KOPT-K1 (cell line): Measurements from ENCODE around the gene RPL3.

Experiments
- H3K27ac ChIP-seq: fragments of 200-600 bp; sonication (generic); 2 replicates; pipeline ENCODE4 v1.5.1; 2016; ENCODE audit warnings: antibody characterized with exemption, mild to moderate bottlenecking, low read depth, low read length; ENCODE audit not compliant: poor library complexity, severe bottlenecking
- H3K36me3 ChIP-seq: fragments of 200-600 bp; sonication (generic); 2 replicates; pipeline ENCODE4 v1.5.1; 2017; ENCODE audit warnings: antibody characterized with exemption, mild to moderate bottlenecking, low read length, moderate library complexity; ENCODE audit not compliant: insufficient read depth
- H3K9me3 ChIP-seq: fragments of 200-600 bp; sonication (generic); 2 replicates; pipeline ENCODE4 v1.5.1; 2017; ENCODE audit warnings: antibody characterized with exemption, low read length, mild to moderate bottlenecking; ENCODE audit not compliant: insufficient read depth, poor library complexity, severe bottlenecking

Gene RPL3

DNA sequence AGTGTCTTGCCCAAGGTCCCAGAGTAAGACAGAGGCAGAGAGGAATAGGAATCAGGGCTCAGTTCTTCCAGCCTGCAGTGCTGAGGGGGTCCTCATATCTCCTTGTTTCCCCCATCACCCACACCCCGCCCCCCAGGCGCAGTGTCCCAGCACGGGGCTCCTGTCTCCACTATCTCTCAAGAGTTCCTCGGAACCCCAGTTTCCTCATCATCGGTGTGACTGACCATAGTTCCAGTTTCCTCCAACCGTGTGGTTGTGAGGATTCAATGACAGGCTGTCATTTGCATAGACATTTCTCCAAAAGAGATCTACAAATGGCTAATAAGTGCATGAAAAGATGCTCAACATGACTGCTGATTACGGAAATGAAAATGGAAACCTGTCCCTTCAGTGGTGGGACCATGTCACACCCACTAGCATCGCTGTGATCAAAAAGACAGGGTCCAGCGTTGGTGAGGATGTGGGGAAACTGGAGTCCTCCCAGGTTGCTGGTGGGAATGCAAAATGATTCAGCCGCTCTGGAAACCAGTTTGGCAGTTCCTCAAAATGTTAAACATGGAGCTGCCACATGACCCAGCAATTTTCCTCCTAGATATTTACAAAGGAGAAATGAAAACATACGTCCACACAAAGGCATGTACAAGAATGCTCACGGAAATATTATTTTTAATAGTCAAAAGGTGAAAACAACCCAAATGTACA is 42.8 kb downstream of the RPL3 start:
- H3K36me3 ChIP-seq, result no peaks in the 10 kb centered on the region
- H3K27ac ChIP-seq, result no peak overlapping the region
- H3K9me3 ChIP-seq, result peaks cover 8% of the 10 kb centered on the region

DNA sequence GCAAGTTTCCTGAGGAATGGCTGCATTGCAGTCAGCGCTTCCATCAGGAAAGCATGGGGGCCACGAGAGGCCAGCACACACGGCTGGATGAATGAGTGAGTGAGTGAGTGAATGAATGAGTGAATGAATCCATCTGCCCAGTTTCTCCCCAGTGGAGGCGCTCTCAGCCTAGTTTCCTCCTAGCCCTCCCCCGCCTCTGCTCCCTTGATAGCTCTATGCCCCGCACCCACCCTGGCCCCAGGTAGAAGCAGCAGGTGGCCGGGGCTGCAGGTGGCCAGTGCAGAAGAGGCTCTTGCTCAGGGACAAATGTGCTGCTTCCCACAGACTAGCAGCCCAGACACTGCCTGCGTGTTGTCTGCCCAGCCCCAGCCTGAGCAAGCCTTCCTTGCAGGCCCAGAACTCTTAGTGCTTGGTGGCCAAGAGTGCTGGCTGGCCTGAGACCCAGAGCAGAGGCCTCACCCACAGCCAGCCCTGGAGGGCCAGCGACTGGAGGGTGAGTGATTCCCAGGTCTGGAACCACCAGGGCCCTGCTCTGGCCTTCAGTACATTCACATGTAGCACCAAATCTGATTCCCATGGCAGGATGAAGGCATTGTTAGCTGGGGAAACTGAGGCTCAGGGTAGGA is 43.5 kb downstream of the RPL3 start:
- no peaks in the 10 kb centered on the region for H3K36me3 ChIP-seq
- peaks cover 8% of the 10 kb centered on the region for H3K9me3 ChIP-seq
- H3K27ac ChIP-seq, result no peak overlapping the region

- Histone ChIP-seq H3K36me3 (no peaks in the 10 kb centered on the region), H3K27ac (no peak overlapping the region), H3K9me3 (peaks cover 8% of the 10 kb centered on the region)
These were observed 45.2 kb downstream of the RPL3 start for GRCh38 chr22:39273950-39274887.

DNA sequence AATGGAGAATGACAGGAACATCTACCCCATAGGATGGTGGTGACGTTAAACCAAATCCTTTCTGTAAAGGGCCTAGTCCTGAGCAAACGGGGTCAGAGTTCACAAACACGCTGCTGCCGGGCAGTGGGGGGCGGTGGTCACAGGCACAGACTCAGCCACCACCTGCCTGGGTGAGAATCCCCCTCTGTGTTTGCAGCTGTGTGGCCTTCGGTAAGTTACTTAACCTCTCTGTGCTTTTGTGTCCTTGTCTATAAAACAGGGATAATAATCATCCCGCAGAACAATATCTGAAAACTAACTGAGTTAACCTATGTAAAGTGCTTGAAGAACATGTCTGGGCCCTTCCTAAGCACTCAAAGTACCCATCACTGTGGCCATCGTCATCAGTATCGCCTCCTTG is 48.6 kb downstream of the RPL3 start:
- H3K9me3 ChIP-seq, result no peaks in the 10 kb centered on the region
- H3K27ac ChIP-seq, result no peak overlapping the region
- H3K36me3 ChIP-seq, result no peaks in the 10 kb centered on the region

DNA sequence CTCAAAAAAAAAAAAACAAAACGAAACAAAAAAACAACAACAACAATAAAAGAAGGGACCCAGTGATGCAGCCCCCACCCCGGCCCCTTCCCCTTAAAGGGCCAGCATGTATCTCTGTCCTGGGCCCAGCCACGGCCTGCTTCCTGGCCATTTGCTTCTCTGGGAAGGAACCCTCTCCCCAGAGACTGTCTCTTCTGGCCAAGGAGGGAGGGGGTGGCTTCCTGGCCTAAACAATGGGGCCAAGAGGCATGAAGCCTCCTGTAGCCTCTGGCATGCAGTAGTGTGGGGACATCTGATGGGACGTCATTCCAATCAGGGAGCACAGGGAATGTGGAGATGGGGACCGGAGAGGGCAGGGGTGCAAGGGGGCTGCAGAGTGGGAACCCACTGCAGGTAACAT is 49.1 kb downstream of the RPL3 start:
- Histone ChIP-seq H3K36me3 (no peaks in the 10 kb centered on the region), H3K27ac (no peak overlapping the region), H3K9me3 (no peaks in the 10 kb centered on the region)

DNA sequence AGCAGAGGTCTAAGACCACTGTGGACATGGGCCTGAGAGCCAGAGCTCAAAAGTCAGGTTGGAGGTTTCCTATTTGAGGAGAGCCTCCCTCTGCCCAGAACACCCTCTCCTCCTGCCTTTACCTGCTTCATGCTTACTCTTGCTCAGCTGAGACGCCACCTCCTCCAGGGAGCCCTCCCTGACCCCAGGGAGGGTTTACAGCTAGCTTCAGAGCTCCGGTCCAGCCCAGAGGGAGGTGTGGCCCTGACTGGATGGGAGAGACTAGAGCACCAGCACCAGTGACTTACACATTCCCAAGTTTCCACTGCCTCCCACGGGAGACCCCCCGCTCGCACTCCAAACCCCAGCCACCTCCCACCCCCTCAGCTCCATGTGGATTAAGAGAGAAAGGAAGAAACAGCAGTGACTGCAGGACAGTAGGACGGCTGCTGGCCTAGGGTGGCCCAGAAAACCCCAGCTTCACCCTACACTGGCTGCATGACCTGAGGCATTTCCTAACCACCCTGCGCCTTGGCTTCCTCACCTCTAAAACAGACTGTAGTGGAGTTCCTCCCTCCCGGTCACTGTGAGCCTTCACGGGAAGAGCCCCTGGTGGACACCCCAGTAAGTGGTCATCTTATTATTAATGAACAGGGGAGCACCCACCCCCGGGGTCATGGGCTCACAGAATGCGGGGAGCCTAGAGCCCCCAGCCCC is 50.2 kb downstream of the RPL3 start:
- H3K27ac ChIP-seq, result no peak overlapping the region
- no peaks in the 10 kb centered on the region for H3K9me3 ChIP-seq
- H3K36me3 ChIP-seq, result no peaks in the 10 kb centered on the region

DNA sequence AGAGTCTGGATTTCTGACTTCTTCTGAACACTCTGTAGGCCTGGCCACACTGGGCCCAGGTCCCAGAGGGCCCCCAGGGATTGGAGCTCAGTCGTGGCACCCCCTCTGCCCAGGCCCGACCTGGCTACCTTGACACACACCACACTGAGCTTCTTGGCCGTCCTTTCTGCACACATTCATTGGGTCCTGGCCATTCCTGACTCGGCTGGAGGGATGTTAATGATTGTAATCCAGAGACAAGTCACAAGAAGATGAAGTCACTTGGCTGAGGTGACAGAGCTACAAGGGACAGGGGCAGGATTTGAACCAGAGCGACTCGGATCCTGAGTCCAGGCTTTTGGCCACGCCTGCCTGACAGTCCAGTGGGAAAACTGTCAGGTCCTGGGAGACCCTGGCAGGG is 50.8 kb downstream of the RPL3 start:
- Histone ChIP-seq H3K36me3 (no peaks in the 10 kb centered on the region), H3K9me3 (no peaks in the 10 kb centered on the region), H3K27ac (no peak overlapping the region)

GRCh38 chr22:39267974-39268373 is 51.4 kb downstream of the RPL3 start:
- Histone ChIP-seq H3K36me3 (no peaks in the 10 kb centered on the region), H3K9me3 (no peaks in the 10 kb centered on the region), H3K27ac (no peak overlapping the region)

DNA sequence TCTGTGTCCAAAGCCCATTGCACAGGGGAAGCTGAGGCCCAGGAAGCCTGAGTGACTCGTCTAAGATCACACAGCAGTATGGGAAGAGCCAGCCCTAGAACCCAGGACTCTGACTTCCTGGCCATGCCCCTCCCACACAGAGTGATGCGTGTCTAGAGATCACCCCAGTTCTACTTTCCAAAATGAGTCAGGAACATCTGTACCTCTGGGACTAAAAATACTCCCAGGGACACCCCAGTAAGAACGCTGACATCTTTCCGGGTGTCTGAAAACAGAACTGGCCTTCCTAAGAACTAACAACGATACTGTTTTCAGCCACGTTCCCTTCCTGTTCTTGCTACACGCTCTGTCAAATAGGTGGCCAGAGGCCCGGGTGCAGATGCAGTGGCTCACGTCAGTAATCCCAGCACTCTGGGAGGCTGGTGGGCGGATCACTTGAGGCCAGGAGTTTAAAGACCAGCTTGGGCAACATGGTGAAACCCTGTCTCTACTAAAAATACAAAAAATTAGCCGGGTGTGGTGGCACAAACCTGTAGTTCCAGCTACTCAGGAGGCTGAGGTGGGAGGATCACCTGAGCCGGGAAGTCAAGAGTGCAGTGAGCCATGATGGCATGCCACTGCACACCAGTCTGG is 52.9 kb downstream of the RPL3 start:
- peaks cover 4% of the 10 kb centered on the region for H3K9me3 ChIP-seq
- H3K27ac ChIP-seq, result no peak overlapping the region
- no peaks in the 10 kb centered on the region for H3K36me3 ChIP-seq

- Histone ChIP-seq H3K9me3 (peaks cover 10% of the 10 kb centered on the region), H3K27ac (no peak overlapping the region), H3K36me3 (no peaks in the 10 kb centered on the region)
These were observed 54.1 kb downstream of the RPL3 start for GRCh38 chr22:39265143-39265886.

DNA sequence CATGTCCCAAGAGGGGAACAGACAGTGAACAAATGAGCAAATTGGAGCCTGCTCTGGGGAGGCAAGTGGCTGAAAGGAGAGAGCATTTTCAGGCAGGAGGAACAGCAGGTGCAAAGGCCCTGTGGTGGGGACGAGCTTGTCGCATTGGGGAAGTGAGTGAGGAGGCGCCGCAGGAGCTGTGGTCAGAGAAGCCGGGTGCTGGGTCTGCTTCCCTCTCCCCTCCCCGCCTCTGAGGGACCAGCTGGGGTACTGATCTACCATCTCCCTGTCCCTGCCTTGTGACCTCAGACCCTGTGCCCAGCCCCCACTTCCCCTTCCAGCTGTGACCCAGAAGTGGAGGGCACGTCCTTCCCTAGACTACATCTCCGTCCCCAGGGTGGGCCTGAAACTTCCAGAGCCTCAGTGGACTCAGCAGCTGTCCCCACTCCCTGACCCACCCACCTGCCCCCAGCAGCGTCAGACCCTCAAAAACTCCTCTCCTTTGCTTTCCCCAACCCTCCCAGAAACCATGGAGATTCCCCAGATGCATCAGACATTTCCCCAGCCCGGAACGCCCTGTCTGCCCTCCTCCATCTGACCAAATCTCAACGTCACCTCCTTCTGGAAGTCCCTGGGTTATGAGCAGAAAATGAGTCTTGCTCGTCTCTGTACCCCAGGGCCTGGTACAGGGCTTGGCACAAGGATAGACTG is 54.9 kb downstream of the RPL3 start:
- H3K9me3 ChIP-seq, result peaks cover 10% of the 10 kb centered on the region
- H3K36me3 ChIP-seq, result no peaks in the 10 kb centered on the region
- H3K27ac ChIP-seq, result no peak overlapping the region

GRCh38 chr22:39263626-39264348 is 55.6 kb downstream of the RPL3 start:
- Histone ChIP-seq H3K27ac (no peak overlapping the region), H3K36me3 (no peaks in the 10 kb centered on the region), H3K9me3 (peaks cover 10% of the 10 kb centered on the region)
